Subcutaneous adipose tissue (tissue), 4 donors: ENCODE measurements around the gene HS6ST3. TPM values are rescaled to one million over a fixed set of nuclear protein-coding genes. Genes with fewer than 3 reads are reported as not detected.

Source experiments
- total RNA-seq, 4 donors: library from RNA; depleted of rRNA; stranded (reverse); fragments of >200 nt; gene quantifications; one replicate each; pipeline ENCODE4 v1.1.0, GENCODE V29; 2016
- TF ChIP-seq, protein P1 (sequence below): fragments of 450-650 bp; IDR thresholded peaks from one replicate; pipeline ENCODE4 v1.5.1; 2016; ENCODE audit warnings: low read depth, mild to moderate bottlenecking, control low read depth, antibody characterized with exemption, moderate library complexity

HS6ST3 gene
- total RNA-seq, 4 donors from 2014 or later, result 0.33 to 1.3 (median 0.99) TPM

DNA sequence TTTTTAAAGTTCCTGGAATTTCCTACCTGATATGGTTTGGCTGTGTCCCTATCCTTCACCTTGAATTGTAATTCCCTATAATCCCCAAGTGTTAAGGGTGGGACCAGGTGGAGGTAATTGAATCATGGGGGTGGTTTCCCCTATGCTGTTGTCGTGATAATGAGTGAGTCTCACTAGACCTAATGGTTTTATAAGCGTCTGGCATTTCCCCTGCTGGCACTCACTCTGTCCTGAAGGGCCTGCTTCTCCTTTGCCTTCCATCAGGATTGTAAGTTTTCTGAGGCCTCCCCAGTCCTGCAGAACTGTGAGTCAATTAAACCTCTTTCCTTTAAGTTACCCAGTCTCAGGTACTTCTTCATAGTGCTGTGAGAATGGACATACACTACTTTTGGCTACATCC lies 298.7 kb downstream of the HS6ST3 start:
- TF ChIP-seq, protein P1, sequence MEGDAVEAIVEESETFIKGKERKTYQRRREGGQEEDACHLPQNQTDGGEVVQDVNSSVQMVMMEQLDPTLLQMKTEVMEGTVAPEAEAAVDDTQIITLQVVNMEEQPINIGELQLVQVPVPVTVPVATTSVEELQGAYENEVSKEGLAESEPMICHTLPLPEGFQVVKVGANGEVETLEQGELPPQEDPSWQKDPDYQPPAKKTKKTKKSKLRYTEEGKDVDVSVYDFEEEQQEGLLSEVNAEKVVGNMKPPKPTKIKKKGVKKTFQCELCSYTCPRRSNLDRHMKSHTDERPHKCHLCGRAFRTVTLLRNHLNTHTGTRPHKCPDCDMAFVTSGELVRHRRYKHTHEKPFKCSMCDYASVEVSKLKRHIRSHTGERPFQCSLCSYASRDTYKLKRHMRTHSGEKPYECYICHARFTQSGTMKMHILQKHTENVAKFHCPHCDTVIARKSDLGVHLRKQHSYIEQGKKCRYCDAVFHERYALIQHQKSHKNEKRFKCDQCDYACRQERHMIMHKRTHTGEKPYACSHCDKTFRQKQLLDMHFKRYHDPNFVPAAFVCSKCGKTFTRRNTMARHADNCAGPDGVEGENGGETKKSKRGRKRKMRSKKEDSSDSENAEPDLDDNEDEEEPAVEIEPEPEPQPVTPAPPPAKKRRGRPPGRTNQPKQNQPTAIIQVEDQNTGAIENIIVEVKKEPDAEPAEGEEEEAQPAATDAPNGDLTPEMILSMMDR, result no peak

DNA sequence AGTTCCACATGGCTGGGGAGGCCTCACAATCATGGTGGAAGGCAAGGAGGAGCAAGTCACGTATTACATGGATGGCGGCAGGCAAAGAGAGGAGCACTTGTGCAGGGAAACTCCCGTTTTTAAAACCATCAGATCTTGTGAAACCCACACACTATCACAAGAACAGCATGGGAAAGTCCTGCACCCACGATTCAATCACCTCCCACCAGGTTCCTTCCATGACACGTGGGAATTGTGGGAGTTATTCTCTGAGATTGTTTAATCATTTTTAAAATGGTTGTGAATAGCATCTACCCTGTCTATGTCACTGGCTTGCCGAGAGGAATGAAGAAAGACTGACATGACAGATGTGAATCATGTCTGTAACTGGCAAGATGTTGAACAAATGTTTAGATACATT lies 301.7 kb downstream of the HS6ST3 start:
- TF ChIP-seq, protein P1, result no peak

DNA sequence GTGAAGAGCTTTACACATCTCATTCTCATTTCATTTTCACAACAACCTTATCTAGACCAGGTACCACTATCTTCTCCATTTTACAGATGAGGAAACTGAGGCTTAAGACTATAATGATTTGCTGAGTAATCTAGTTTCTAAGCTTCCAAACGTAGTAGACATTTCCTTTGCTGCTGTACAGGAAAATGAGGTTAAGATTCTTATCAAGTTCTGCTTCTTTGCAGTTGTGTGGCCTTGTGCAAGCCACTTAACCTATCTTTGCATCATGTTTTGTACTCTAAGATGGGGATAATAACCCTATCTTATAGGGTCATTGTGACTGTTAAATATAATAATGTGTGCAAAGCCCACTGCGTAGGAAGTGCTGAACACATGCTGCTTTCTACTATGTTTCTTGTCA lies 307.9 kb downstream of the HS6ST3 start:
- TF ChIP-seq, protein P1, result no peak

DNA sequence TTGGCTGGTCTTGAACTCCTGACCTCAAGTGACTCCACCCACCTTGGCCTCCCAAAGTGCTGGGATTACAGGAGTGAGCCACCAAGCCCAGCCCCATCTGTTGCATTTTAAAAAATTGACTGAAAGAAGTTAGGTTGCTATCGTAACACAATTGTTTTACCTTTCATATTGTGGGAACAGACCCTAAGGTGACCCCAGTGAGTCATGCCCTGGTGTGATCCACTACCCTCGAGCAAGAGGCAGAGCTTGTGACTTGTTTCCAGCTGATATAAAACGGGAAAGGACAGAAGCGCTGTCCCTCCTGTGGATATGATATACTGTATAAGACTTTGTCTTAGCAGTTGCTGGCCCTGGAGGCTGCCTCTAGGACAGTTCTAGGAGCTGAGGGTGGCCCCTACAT lies 308.6 kb downstream of the HS6ST3 start:
- TF ChIP-seq, protein P1, result no peak

DNA sequence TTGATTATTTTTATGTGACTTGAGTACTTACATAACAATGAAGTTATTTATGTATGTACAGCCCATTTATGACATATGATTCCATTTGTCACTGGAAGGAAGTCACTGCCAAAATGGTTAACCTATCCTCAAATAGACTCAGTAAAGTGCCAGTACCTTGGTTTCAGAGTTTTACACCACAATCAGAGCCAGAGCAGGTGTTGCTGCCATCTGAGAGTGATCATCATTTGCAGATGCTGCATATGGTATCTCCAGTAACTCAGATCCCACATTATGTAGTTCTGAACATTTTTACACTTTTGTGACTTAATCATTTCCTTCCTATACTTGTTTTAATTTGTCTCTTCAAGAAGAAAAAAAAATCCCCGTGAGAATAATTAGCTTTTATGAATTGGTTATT lies 313.3 kb downstream of the HS6ST3 start:
- TF ChIP-seq, protein P1, result no peak

DNA sequence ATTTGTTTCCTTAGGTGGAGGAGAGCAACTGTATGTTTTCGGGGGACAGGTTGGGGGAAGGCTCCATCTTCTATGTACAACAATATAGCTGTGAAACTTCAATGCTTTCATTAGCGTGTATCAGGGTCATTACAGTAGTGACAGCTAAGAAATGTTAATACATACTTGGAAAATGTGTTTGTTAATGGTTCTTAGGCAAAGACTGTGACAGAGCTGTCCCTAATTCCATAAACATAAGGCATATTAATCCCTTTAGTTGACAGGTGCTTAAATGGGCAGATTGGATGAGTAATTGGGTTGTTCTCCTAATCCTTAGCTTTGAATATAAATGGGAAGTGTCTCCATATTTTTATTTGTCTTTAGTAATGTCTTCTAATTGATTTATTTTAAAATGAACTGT lies 313.7 kb downstream of the HS6ST3 start:
- TF ChIP-seq, protein P1, result no peak

DNA sequence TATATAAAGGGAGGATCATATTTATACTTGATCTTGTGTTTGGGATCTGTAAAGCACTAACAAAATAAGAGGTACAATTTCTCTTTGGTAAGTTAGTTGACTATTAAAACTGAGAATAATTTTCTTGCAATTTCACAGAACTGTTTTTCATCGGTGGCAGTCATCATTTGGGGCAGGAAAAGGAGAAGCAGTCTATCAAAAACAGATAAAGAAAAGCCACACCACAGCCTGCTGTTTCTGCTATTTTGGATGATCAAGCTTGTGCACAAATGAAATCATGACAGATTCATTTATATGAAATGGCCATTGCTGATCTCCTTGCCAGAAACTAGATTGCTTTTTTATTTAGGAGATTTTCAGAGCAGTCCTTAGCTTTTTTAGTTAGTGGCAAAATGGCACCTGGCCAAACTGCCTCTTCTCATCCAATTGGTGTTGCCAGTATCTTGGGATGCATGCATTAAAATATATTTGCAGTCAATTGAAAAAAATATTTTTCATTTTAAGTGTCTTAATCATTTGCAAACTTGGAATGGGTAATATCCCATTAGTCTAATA lies 326.0 kb downstream of the HS6ST3 start:
- TF ChIP-seq, protein P1, result no peak
